IMR-90 (cell line): ENCODE results near the gene PRKCA.

Experiments
- CHD1 ChIP-seq: IDR thresholded peaks from 2 replicates; pipeline ENCODE4 v1.6.1; 2012; ENCODE audit warnings: low read depth, low read length, improper control_type of control experiment
- CTCF ChIP-seq: conservative IDR thresholded peaks from 2 replicates; pipeline ENCODE4 v1.5.1; 2012; ENCODE audit warnings: mild to moderate bottlenecking, low read depth, low read length, improper control_type of control experiment
- FOS ChIP-seq: fragments of 150-350 bp; IDR thresholded peaks from 2 replicates; pipeline ENCODE4 v1.6.1; 2016; ENCODE audit warnings: low read depth, low read length
- MAZ ChIP-seq: IDR thresholded peaks from 2 replicates; pipeline ENCODE4 v1.6.1; 2012; ENCODE audit warnings: low read depth, mild to moderate bottlenecking, low read length, improper control_type of control experiment, moderate library complexity, borderline replicate concordance
- POLR2A ChIP-seq: IDR thresholded peaks from 2 replicates; pipeline ENCODE4 v1.6.1; 2012; ENCODE audit warnings: mild to moderate bottlenecking, low read depth, low read length
- RAD21 ChIP-seq: IDR thresholded peaks from 2 replicates; pipeline ENCODE4 v1.6.1; 2012; ENCODE audit warnings: low read length, improper control_type of control experiment
- RCOR1 ChIP-seq: IDR thresholded peaks from 2 replicates; pipeline ENCODE4 v1.6.1; 2012; ENCODE audit warnings: mild to moderate bottlenecking, low read length, improper control_type of control experiment; ENCODE audit not compliant: insufficient replicate concordance
- SMC3 ChIP-seq: fragments of 150-350 bp; IDR thresholded peaks from 2 replicates; pipeline ENCODE4 v1.6.1; 2016; ENCODE audit warnings: low read depth, mild to moderate bottlenecking, antibody characterized with exemption, low read length, moderate library complexity

- TF ChIP-seq CTCF (no peak), MAZ (no peak), POLR2A (no peak), RCOR1 (no peak), CHD1 (no peak), RAD21 (no peak), FOS (no peak), SMC3 (no peak)
Observed at GRCh38 chr17:66398617-66399016, 96.2 kb downstream of the PRKCA start.
